Esophagus muscularis mucosa (tissue), 4 donors: Measurements from ENCODE around the gene ANGPT4. TPM values are rescaled to one million over a fixed set of nuclear protein-coding genes. Genes with fewer than 3 reads are reported as not detected.
"Not testable (repeated sequence)": the region's sequence is repeated elsewhere in the genome, so short reads cannot be mapped to it uniquely, and the experiment has no call there.

Source experiments
- DNase-seq: peaks from one replicate; pipeline ENCODE4 v3.0.0-alpha.2; 2017; ENCODE audit errors: extremely low spot score
- H3K27ac ChIP-seq, 4 donors: fragments of 200-600 bp; sonication (generic); replicated peaks in 1 of 4; 1 replicate in 3 of 4; 2 replicates in 1 of 4; pipeline ENCODE4 v1.5.1; 2016 to 2019; ENCODE audit warnings: mild to moderate bottlenecking in 1 of 4
- H3K27me3 ChIP-seq, 4 donors: fragments of 200-600 bp; sonication (generic); one replicate each; pipeline versions ENCODE4 v1.5.1 to v1.6.0; 2016 to 2019
- H3K36me3 ChIP-seq, 4 donors: fragments of 200-600 bp; sonication (generic); one replicate each; pipeline ENCODE4 v1.5.1; 2016 to 2019
- H3K4me1 ChIP-seq, 4 donors: fragments of 200-600 bp; sonication (generic); one replicate each; pipeline ENCODE4 v1.5.1; 2016 to 2019
- H3K4me3 ChIP-seq, 4 donors: fragments of 200-600 bp; sonication (generic); 1 replicate in 2 of 4; 2 replicates in 2 of 4; pipeline ENCODE4 v1.5.1; 2016 to 2019; ENCODE audit warnings: mild to moderate bottlenecking in 4 of 4, moderate library complexity in 1 of 4
- H3K9me3 ChIP-seq, 4 donors: fragments of 200-600 bp; sonication (generic); 1 replicate in 3 of 4; 2 replicates in 1 of 4; pipeline ENCODE4 v1.5.1; 2016 to 2019
- CTCF ChIP-seq, 3 experiments: fragments of 200-600 bp in 2 of 3; fragments of 450-650 bp in 1 of 3; sonication (generic) in 2 of 3; IDR thresholded peaks; one replicate each; pipeline ENCODE4 v1.5.1; 2017 to 2019; ENCODE audit warnings: antibody characterized with exemption in 3 of 3, mild to moderate bottlenecking in 2 of 3, moderate library complexity in 1 of 3
- EP300 ChIP-seq: sonication (generic); formaldehyde crosslinking; IDR thresholded peaks from one replicate; pipeline ENCODE4 v1.6.1; 2017; ENCODE audit warnings: antibody characterized with exemption
- POLR2A ChIP-seq: fragments of 450-650 bp; IDR thresholded peaks from one replicate; pipeline ENCODE4 v1.6.1; 2017; ENCODE audit warnings: antibody characterized with exemption, moderate library complexity, mild to moderate bottlenecking, low read depth
- POLR2AphosphoS5 ChIP-seq, 2 donors: sonication (generic); formaldehyde crosslinking; IDR thresholded peaks; one replicate each; pipeline ENCODE4 v1.6.1; 2017; ENCODE audit warnings: antibody characterized with exemption in 2 of 2
- WGBS: methylation state at CpG from one replicate; pipeline ENCODE4 v1.1.5; 2018; 5-methylcytosine and 5-hydroxymethylcytosine counted together
- intact Hi-C: fragments of 100-400 bp; cut with DNase I; formaldehyde crosslinking; loops from one replicate; pipeline ENCODE4 v1.15.1; 2023
- total RNA-seq, 4 donors: library from RNA; depleted of rRNA; stranded (reverse); fragments of >200 nt; gene quantifications; one replicate each; pipeline versions ENCODE4 v1.1.0 to v1.2.1, GENCODE V29; 2016

Gene ANGPT4
- total RNA-seq, 4 donors from 2014 or later: under 0.01 to 0.46 (median 0.13) TPM; not detected in 1

- no peak overlapping the region for H3K4me3 ChIP-seq
- H3K27ac ChIP-seq: no peak overlapping the region
- H3K9me3 ChIP-seq: no peaks in the 10 kb centered on the region
- H3K4me1 ChIP-seq: peaks cover 0 to 9% (median 0%) of the 10 kb centered on the region in 4 donors
- no peaks in the 10 kb centered on the region for H3K36me3 ChIP-seq
- no peak for DNase-seq
- TF ChIP-seq EP300 (no peak), CTCF (IDR thresholded peaks at IDR 0.05) (no peak), POLR2A (no peak), POLR2AphosphoS5 (IDR thresholded peaks at IDR 0.05) (no peak)
- peaks cover 0 to 17% (median 0%) of the 10 kb centered on the region in 4 donors for H3K27me3 ChIP-seq
- intact Hi-C loops: no loop called here
- 73% methylated on average over 3 of the region's 4 CpGs for WGBS
These were observed 9.3 kb downstream of the ANGPT4 start for GRCh38 chr20:906703-907270.

GRCh38 chr20:906001-906520 lies 10.1 kb downstream of the ANGPT4 start:
- H3K9me3 ChIP-seq: no peaks in the 10 kb centered on the region
- intact Hi-C loops: no loop called here

GRCh38 chr20:905396-905961 lies 10.7 kb downstream of the ANGPT4 start:
- TF ChIP-seq EP300 (no peak), CTCF (IDR thresholded peaks at IDR 0.05) (no peak), POLR2AphosphoS5 (IDR thresholded peaks at IDR 0.05) (no peak), POLR2A (no peak)
- no peak overlapping the region for H3K4me3 ChIP-seq
- 47% methylated on average over 4 of the region's 4 CpGs for WGBS
- no peak overlapping the region for H3K27ac ChIP-seq
- H3K9me3 ChIP-seq: no peaks in the 10 kb centered on the region
- no peaks in the 10 kb centered on the region for H3K36me3 ChIP-seq
- peaks cover 0 to under 1% (median 0%) of the 10 kb centered on the region in 4 donors for H3K4me1 ChIP-seq
- intact Hi-C loops: no loop called here
- DNase-seq: no peak
- H3K27me3 ChIP-seq: peaks cover 0 to 4% (median 0%) of the 10 kb centered on the region in 4 donors

More at GRCh38 chr20:906001-906520, 10.1 kb downstream of the ANGPT4 start:
- DNase-seq: no peak
- peaks cover 0 to 6% (median 0%) of the 10 kb centered on the region in 4 donors for H3K4me1 ChIP-seq
- no peak overlapping the region for H3K27ac ChIP-seq
- no peaks in the 10 kb centered on the region for H3K36me3 ChIP-seq
- no peak overlapping the region for H3K4me3 ChIP-seq
- TF ChIP-seq POLR2A (no peak), POLR2AphosphoS5 (IDR thresholded peaks at IDR 0.05) (no peak), CTCF (IDR thresholded peaks at IDR 0.05) (no peak), EP300 (no peak)
- WGBS: 80% methylated on average over 5 of the region's 6 CpGs
- H3K27me3 ChIP-seq: peaks cover 0 to 9% (median 0%) of the 10 kb centered on the region in 4 donors

GRCh38 chr20:904039-904545 lies 12.0 kb downstream of the ANGPT4 start:
- no peak for TF ChIP-seq POLR2AphosphoS5 (IDR thresholded peaks at IDR 0.05)
- no peak for TF ChIP-seq EP300
- TF ChIP-seq POLR2A: no peak
- WGBS: 83% methylated on average over 2 of the region's 2 CpGs
- intact Hi-C loops: no loop called here

GRCh38 chr20:897436-897835 lies 18.7 kb downstream of the ANGPT4 start:
- H3K9me3 ChIP-seq, H3K36me3 ChIP-seq, H3K27ac ChIP-seq, DNase-seq, H3K4me1 ChIP-seq, intact Hi-C loops, H3K27me3 ChIP-seq, H3K4me3 ChIP-seq: not testable (repeated sequence)
- 82% methylated on average over 6 of the region's 6 CpGs for WGBS

More at GRCh38 chr20:904039-904545, 12.0 kb downstream of the ANGPT4 start:
- H3K27me3 ChIP-seq: no peaks in the 10 kb centered on the region
- no peak overlapping the region for H3K27ac ChIP-seq
- H3K9me3 ChIP-seq: no peaks in the 10 kb centered on the region
- no peak for DNase-seq
- H3K4me3 ChIP-seq: no peak overlapping the region
- H3K36me3 ChIP-seq: no peaks in the 10 kb centered on the region
- no peaks in the 10 kb centered on the region for H3K4me1 ChIP-seq
